Epithelial cell of esophagus (primary cell): ENCODE results near the gene LAMTOR1.

ENCODE experiments used
- DNase-seq: peaks from one replicate; pipeline ENCODE4 v3.0.0; 2010; ENCODE audit warnings: low read depth
- H3K4me3 ChIP-seq: 2 replicates; pipeline ENCODE4 v1.5.1; 2011; ENCODE audit warnings: mild to moderate bottlenecking, low read length, control low read depth
- TF ChIP-seq, protein P1 (sequence below): IDR thresholded peaks from 2 replicates; pipeline ENCODE4 v1.5.1; 2011; ENCODE audit warnings: low read depth, mild to moderate bottlenecking, low read length, control low read depth, inconsistent platforms; ENCODE audit not compliant: insufficient read depth; ENCODE audit errors: missing control alignments

The LAMTOR1 gene

DNA sequence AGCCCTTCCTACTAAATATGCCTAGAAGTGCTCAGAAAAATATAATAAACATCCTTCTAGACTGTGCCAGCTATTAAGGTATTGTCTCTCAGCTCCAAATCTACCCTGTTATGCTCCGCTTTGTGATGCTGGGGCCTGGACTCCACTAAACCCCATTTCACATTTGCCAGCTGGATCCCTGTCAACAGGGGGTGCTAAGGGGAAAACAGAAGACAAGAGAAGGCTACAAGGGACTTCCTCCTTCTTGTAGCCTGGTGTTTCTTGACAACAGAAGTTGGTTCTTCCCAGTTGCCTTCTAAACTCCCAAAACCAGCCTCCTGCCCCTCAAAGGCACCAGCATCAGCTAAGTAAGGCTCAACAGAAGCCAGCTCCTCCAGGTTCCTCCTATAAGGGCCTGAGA is 28.0 kb downstream of the LAMTOR1 start:
- peak; percentile 28 for DNase-seq
- no peak overlapping the region for H3K4me3 ChIP-seq
- TF ChIP-seq, protein P1, sequence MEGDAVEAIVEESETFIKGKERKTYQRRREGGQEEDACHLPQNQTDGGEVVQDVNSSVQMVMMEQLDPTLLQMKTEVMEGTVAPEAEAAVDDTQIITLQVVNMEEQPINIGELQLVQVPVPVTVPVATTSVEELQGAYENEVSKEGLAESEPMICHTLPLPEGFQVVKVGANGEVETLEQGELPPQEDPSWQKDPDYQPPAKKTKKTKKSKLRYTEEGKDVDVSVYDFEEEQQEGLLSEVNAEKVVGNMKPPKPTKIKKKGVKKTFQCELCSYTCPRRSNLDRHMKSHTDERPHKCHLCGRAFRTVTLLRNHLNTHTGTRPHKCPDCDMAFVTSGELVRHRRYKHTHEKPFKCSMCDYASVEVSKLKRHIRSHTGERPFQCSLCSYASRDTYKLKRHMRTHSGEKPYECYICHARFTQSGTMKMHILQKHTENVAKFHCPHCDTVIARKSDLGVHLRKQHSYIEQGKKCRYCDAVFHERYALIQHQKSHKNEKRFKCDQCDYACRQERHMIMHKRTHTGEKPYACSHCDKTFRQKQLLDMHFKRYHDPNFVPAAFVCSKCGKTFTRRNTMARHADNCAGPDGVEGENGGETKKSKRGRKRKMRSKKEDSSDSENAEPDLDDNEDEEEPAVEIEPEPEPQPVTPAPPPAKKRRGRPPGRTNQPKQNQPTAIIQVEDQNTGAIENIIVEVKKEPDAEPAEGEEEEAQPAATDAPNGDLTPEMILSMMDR, result peak; percentile 18

DNA sequence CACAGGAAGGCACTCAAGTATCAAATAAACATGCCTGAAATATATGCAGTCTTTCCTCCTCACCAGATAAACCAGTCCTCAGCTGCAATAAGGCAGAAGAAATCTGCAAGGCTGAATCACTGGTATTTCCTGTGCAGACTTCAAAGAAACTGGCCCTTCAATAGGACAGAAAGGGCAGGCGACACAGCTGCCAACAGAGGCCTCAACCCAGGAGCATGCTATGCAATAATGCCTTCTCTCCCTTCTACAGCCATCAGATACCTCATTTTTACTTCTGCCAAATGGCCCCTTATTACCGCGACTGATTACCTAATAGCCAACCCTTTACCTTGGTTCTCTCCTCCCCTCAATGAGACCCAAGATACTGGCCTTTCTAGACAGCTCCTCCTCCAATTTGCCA is 30.7 kb downstream of the LAMTOR1 start:
- no peak overlapping the region for H3K4me3 ChIP-seq
- DNase-seq, result peak; percentile 78
- TF ChIP-seq, protein P1, result no peak

DNA sequence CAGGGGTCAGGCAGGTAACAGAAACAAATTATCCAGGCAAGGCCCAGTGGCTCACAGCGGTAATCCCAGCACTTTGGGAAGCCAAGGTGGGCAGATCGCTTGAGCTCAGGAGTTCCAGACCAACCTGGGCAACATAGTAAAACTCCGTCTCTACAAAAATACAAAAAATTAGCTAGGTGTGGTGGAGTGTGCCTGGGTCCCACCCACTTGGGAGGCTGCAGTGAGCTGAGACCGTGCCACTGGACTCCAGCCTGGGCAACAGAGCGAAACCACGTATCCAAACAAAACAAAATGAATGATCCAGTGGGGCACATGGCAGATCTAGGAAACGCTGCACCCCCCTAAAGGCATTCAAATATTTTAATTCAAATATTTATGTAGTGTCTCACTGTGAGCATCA is 32.6 kb downstream of the LAMTOR1 start:
- TF ChIP-seq, protein P1, result no peak
- H3K4me3 ChIP-seq, result no peak overlapping the region
- no peak for DNase-seq

DNA sequence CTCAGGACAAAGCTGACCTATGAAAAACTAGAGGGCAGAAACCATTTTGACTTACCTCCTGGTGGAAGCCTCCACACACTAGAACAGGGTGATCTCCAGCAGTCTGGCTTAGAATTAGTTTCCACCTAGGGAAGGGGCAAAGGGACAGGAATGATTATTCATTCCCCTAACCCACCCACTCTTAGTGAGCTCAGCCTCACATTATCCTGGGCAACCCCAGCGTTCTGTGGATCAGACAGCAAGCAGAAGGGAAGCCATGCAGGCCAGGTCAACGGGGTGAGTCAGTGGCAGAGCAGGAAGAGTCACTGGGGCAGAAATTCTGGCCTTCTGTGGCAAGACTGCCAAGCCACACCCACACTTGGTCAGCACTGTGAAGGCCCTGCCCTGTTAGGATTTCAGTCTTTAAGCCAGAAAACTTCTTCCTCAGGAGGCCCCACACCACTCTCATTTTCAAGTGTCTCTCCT is 33.3 kb downstream of the LAMTOR1 start:
- DNase-seq, result peak; percentile 83
- no peak overlapping the region for H3K4me3 ChIP-seq
- TF ChIP-seq, protein P1, result no peak

DNA sequence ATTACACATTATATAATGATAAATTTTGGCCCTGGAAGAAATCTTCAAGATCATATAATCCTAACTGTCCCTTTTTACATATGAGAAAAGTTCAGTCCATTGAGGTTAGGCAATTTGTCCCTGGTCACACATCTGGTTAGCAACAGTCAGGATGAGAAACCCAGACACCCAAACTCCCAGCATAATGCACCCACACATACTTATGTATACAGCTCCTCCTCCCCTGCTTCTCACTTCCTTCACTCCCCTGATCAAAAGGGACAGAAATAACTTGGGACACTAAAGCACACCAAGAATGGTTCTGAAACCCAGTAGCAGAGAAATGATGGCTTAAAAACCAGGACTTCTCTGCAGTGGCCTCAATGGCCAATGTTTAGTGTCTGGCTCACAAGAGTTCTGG is 33.9 kb downstream of the LAMTOR1 start:
- no peak for DNase-seq

DNA sequence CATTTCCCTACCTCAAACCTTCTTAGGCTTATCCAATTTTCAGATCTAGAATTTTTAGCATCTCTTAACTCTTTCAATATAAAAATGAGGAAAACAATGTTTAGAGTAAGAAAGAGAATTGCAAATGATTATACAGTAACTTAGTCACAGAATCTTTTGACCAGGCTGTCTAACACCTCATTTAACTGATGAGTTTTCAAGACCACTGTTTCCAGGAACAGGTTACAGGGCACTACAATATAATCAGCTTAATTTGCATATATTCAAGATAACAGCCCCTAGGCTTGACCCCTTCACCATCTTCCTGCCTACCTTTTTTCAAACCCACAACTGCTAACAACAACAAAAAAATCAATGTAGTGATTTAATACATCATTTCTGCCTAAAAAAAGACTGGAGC is 35.4 kb downstream of the LAMTOR1 start:
- no peak overlapping the region for H3K4me3 ChIP-seq
- TF ChIP-seq, protein P1, result no peak
- no peak for DNase-seq

More for the DNA sequence above, 33.9 kb downstream of the LAMTOR1 start:
- no peak overlapping the region for H3K4me3 ChIP-seq
- TF ChIP-seq, protein P1, result no peak

DNA sequence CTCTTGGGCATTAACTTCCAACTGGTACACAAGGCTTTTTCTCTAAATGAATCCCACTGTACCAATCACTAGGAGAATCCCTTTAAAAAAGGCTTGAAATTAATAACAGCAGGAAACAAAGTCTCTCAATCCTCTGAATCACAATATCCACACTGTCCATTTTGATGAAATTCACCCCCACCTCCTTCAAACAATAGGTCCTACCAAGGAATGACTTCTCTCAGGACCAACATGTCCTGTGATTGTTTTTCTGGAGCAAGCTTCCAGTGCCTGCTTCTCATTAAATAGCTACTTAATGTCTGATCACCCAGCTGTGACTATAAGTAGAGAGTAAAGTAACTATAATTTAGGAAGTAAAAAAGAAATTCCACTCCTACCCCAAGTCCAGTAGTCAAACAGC is 35.8 kb downstream of the LAMTOR1 start:
- DNase-seq, result no peak
- no peak overlapping the region for H3K4me3 ChIP-seq
- TF ChIP-seq, protein P1, result no peak
